HepG2 (cell line): Measurements from ENCODE around the gene CDC42EP1.
"Not testable (repeated sequence)": the region's sequence is repeated elsewhere in the genome, so short reads cannot be mapped to it uniquely, and the experiment has no call there.

ENCODE experiments used
- CHD2 ChIP-seq: IDR thresholded peaks from 2 replicates; pipeline ENCODE4 v1.6.1; 2011; ENCODE audit warnings: low read depth, low read length, improper control_type of control experiment
- EZH2 ChIP-seq: conservative IDR thresholded peaks from 2 replicates; pipeline ENCODE4 v1.6.1; 2012; ENCODE audit warnings: mild to moderate bottlenecking, low read depth, low read length, moderate library complexity
- FOSL2 ChIP-seq: sonication (generic); formaldehyde crosslinking; IDR thresholded peaks from 2 replicates; pipeline ENCODE4 v1.4.0; 2020; ENCODE audit warnings: missing genetic modification reagents
- FOXJ3 ChIP-seq: sonication (generic); formaldehyde crosslinking; IDR thresholded peaks from 2 replicates; pipeline ENCODE4 v1.4.0; 2020; ENCODE audit warnings: missing genetic modification reagents, mild to moderate bottlenecking, borderline replicate concordance
- PRDM10 ChIP-seq: sonication (generic); formaldehyde crosslinking; IDR thresholded peaks from 2 replicates; pipeline ENCODE4 v1.4.0; 2020; ENCODE audit warnings: low read depth, missing genetic modification reagents
- SIN3A ChIP-seq: IDR thresholded peaks from 2 replicates; pipeline ENCODE4 v1.6.1; 2011; ENCODE audit warnings: low read depth, mild to moderate bottlenecking, control low read depth, low read length, borderline replicate concordance
- ZNF274 ChIP-seq: sonication (generic); formaldehyde crosslinking; IDR thresholded peaks from 2 replicates; pipeline ENCODE4 v1.5.1; 2020; ENCODE audit warnings: mild to moderate bottlenecking, missing genetic modification reagents
- ZNF513 ChIP-seq: sonication (generic); formaldehyde crosslinking; conservative IDR thresholded peaks from 2 replicates; pipeline ENCODE4 v1.5.0; 2020; ENCODE audit warnings: missing genetic modification reagents
- ZNF766 ChIP-seq: sonication (generic); formaldehyde crosslinking; IDR thresholded peaks from 2 replicates; pipeline ENCODE4 v1.5.0; 2020; ENCODE audit warnings: missing genetic modification reagents, borderline replicate concordance
- ZNF850 ChIP-seq: sonication (generic); formaldehyde crosslinking; conservative IDR thresholded peaks from 2 replicates; pipeline ENCODE4 v1.9.0; 2021; ENCODE audit warnings: mild to moderate bottlenecking, missing genetic modification reagents
- TF ChIP-seq, protein P1 (sequence below): conservative IDR thresholded peaks from 2 replicates; pipeline ENCODE4 v1.6.1; 2018; ENCODE audit warnings: missing genetic modification reagents

DNA sequence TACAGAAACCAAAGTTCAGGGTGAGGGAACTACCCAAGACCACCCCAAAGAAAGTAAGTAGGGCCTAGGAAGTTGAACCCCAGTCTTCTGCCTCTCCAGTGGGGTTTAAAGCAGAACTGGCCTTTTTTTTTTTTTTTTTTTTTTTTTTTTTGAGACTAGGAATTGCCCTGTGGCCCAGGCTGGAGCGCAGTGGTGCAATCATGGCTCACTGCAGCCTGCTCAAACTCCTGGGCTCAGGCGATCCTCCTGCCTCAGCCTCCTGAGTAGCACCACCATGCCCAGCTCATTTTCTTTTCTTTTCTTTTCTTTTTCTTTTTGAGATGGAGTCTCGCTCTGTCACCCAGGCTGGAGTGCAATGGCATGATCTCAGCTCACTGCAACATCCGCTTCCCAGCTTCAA lies 17.9 kb upstream of the CDC42EP1 start:
- TF ChIP-seq FOXJ3 (CRISPR knock-in tag); EZH2; ZNF274 (CRISPR knock-in tag); FOSL2 (CRISPR knock-in tag); ZNF513; CHD2; ZNF850 (CRISPR knock-in tag); ZNF766 (CRISPR knock-in tag); PRDM10; SIN3A: not testable (repeated sequence)
- TF ChIP-seq, protein P1, sequence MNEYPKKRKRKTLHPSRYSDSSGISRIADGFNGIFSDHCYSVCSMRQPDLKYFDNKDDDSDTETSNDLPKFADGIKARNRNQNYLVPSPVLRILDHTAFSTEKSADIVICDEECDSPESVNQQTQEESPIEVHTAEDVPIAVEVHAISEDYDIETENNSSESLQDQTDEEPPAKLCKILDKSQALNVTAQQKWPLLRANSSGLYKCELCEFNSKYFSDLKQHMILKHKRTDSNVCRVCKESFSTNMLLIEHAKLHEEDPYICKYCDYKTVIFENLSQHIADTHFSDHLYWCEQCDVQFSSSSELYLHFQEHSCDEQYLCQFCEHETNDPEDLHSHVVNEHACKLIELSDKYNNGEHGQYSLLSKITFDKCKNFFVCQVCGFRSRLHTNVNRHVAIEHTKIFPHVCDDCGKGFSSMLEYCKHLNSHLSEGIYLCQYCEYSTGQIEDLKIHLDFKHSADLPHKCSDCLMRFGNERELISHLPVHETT (CRISPR knock-in tag), result not testable (repeated sequence)
